Amniotic stem cell (primary cell): Measurements from ENCODE around the gene TYW1.
"Not testable (repeated sequence)": the region's sequence is repeated elsewhere in the genome, so short reads cannot be mapped to it uniquely, and the experiment has no call there.

Experiments
- DNase-seq: peaks from one replicate; lab custom pipeline; 2025; lab: John Stamatoyannopoulos, UW

TYW1 gene

GRCh38 chr7:67130766-67131165 lies 134.1 kb downstream of the TYW1 start:
- DNase-seq, result not testable (repeated sequence)

GRCh38 chr7:67134912-67135311 lies 138.3 kb downstream of the TYW1 start:
- not testable (repeated sequence) for DNase-seq

DNA sequence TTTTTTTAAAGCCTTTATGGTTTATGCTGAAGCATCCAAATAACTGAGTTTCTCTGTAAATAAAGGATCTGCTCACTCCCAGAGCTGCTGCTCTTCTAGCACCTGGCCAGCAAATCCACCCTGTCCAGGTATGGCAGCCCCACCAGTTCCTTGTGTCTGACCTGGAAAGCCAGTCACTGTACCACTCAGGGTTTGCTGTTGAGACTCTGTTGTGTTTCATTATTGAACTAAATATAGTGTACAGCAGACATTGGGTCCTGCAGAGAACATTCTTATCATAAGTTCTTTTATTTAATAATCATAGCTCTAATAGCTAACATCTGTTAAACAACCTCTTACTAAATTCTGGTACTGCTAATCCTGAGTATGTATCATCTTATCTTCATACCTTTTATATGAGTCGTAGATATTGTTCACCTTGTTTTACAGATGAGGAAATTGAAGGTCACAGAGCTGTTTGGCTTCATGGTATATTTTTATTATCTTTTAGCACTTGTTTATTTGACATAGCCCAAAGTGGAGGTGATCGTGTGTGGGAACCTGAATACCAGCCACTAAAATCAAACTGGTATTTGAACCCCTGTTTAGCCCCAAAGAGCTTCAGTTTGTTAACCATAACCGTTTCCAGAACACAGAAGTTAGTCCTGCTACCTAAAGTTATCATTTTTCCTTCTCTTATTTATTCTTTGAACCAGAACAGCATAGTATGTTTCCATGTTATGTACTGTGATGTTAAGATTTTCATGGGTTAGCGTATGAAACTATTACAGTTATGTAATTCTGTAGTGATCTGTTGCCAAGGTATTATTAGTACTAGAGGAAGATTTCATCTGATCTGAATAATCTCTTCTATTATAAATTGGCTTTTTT lies 139.2 kb downstream of the TYW1 start:
- not testable (repeated sequence) for DNase-seq

DNA sequence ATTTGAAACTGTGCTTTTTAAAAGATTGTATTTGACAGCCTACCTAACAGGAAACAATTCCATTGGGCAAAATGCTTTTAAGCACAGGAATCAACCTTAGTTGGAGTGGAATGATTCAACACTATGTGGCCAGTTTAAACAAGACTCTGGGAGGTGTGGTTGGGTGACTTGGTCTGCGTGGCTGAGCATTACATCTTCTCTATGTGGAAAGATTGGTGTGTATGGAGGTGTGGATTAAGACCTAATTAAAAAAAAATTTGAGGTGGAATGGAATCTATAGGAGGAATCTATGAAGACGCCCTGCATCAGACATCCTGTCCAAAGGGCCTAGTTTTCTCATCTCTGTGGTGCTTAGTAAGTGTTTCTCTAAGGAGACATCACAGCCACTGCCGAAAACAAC lies 140.9 kb downstream of the TYW1 start:
- DNase-seq, result not testable (repeated sequence)

DNA sequence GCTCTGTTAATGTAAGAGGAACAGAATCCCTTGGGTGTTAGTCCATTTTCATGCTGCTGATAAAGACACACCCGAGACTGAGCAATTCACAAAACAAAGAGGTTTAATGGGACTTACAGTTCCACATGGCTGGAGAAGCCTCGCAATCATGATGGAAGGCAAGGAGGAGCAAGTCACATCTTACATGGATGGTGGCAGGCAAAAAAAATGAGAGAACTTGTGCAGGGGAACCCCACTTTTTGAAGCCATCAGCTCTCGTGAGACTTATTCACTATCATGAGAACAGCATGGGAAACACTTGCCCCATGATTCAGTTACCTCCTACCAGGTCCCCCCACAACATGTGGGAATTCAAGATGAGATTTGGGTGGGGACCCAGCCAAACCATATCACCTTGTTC lies 143.2 kb downstream of the TYW1 start:
- not testable (repeated sequence) for DNase-seq

GRCh38 chr7:67141001-67141400 lies 144.4 kb downstream of the TYW1 start:
- not testable (repeated sequence) for DNase-seq

GRCh38 chr7:67143091-67143786 lies 146.6 kb downstream of the TYW1 start:
- DNase-seq, result not testable (repeated sequence)

- DNase-seq, result not testable (repeated sequence)
Measured at GRCh38 chr7:67145581-67146193, 149.1 kb downstream of the TYW1 start.

DNA sequence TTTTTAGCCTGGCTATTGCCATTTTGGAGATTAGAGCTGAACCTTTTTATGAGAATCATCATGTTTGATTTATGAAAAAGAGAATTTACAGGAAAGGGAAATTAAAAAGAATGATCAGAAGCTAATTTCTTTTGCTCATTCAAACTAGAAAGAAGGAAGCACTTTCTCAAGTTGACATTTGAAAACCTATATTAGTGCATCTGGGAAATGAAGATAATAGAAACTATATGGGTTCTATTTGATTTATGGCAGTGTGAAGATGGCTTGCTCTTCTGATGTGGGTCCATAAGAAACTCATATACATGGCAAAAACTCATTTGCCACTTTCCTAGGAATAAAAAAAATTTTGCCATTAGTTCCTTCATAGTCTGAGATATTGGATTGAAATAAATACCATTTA lies 152.5 kb downstream of the TYW1 start:
- DNase-seq, result not testable (repeated sequence)

GRCh38 chr7:67154374-67154773 lies 157.7 kb downstream of the TYW1 start:
- not testable (repeated sequence) for DNase-seq

- not testable (repeated sequence) for DNase-seq
Measured at GRCh38 chr7:67156064-67156463, 159.4 kb downstream of the TYW1 start.

GRCh38 chr7:67163285-67163684 lies 166.7 kb downstream of the TYW1 start:
- DNase-seq, result not testable (repeated sequence)

DNA sequence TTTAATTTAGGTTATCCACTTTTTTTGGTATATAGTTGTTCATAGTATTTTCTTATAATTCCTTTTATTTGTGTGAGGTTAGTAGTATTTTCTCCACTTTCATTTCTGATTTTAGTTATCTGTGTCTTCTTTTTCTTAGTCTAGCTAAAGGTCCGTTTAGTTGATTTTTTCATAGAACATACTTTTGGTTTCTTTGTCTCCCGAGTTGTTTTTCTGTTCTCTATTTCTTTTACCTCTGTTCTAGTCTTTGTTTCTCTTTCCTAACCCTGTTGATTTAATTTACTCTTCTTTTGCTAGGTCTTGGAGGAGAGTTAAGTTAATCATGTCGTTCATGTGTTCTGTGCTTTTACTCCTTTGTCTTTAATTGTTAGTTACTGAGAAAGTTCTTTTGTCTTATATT lies 174.5 kb downstream of the TYW1 start:
- DNase-seq, result not testable (repeated sequence)

DNA sequence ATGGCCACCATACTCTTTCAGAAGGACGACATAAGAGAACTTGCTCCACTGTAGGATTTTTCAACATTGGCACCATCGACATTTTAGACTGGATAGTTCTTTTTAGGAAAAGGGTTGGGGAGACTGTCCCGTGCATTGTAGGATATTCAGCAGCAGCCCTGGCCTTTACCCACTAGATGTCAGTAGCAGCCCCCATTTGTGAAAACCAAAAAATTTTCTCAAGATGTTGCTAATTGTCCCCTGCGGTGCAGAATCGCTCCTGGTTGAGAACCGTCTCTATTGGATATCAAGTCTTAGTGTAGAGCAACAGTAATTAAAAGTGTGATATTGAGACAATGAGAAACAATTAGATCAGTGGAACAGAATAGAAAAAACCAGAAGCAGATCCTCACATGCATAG lies 180.1 kb downstream of the TYW1 start:
- DNase-seq, result not testable (repeated sequence)

DNA sequence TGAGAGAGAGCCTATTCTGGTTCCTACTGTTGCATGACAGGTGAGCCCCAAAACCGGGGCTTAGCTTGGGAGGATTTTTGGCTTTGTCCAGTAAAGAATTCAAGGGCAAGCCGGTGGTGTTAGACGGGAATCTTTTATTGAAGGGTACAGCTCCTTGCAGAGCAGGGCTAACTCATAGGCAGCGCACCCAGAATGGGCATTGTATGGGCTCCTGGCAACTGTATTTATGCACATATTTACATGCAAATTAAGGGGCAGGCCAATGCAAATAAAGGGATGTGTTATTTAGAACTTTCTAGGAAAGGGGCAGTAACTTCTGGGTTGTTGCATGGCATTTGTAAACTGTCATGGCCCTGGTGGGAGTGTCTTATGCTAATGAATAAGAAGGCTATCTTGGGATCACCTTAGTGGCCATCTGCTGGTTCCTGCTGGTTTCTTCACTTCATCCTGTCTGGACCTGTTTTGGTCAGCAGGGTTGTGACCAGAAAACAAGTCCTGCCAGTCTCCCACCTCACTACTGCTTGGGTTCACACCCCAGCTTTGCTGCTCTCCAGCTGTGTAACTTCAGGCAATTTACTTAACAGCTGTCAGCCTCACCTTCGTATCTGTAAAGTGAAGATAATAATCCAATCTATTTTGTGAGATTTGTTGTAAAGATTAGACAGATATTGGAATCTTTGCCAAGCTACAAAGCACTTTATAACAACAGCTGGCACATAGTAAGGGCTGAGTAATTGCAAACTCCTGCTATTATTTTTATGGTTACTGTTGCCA lies 182.5 kb downstream of the TYW1 start:
- not testable (repeated sequence) for DNase-seq

DNA sequence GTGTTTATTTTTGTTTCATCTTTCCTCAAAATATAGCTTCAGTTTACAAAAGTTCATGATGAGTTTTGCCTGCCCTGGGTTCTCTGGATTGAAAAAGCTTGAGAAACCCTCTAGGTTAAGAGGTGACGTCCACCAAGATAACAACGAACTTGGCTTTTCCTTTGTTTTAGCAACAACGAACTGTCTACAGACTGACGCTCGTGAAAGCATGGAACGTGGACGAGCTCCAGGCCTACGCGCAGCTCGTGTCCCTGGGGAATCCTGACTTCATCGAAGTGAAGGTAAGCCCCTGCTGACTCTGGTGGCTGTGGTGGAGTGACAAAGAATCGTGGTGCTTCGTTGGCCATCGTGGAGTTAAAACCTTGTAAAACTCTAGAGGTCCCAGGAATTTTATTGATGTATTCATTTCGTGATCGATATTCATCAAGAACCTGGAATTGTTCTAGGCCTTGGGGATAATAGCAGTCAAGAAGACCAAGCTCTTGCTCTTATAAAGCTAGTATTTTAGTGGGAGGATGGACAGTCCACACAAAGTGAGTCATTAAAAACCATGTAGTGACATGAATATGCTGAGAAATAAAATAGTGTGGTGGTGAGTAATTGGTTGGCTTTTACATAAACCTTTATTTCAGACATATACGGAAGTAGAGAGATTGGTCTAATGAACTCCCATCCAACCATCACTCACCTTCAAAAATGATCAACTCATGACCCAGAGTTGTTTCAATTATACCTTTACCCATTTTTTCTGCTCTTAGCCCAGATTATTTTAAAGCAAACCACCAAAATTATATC lies 186.5 kb downstream of the TYW1 start:
- DNase-seq, result not testable (repeated sequence)

DNA sequence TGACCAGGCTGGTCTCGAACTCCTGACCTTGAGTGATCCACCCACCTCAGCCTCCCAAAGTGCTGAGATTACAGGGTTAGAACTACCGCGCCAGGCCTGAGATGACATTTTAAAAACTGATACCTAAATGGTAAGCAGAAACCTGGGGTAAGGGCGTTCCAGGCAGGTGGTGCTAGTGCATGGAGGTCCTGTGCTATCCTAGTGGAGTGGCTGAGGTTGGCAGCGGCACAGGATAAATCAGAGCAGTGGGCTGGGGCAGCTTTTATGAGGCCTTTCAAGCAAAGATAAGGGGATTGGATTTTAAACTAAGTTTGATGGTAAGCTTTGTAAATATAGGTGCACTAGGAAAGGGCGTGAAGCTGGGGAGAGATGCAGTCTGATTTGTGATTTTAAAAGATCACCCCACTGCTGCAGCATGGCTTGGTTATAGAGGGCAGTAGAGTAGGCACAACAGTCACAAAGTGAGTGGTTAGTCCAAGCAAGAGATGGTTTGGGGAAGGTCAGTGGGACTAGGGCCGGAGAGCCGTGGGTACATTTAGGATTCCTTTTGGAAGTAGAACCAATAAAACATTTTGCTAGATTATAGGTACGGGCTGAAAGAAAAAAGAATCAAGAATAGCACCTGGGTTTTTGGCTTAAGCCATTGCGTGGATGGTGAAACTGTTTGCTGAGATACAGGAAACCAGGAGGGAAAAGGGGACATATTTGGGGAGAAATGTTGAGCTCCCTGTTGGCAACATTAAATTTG lies 188.5 kb downstream of the TYW1 start:
- not testable (repeated sequence) for DNase-seq

DNA sequence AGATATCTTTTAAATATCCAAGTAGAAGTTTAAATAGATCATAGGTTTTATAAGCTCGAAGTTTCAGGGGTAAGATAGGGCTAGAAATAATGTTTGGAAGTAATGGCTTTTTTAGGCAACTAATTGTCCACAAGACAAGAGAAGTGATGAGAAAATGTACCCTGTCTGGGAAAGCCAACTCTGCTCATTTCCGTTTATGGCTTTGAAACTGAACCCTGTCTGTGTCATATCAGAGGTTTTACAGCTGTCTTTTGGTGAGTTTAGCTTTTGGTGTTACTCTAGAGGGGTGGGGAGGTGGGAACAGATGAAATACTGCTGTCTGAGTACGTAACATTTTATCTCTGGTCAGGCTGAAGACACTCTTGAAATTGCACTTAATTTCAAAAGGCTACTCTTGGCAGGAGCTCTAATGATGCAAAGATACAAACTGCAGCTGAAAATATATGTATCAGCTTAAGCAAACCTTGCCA lies 189.1 kb downstream of the TYW1 start:
- DNase-seq, result not testable (repeated sequence)

- DNase-seq, result not testable (repeated sequence)
Measured at GRCh38 chr7:67189160-67189559, 192.5 kb downstream of the TYW1 start.
